AG09319 (cell line): Measurements from ENCODE around the gene DCDC1.
A peak's percentile ranks its signal among the peaks of the same experiment; 100 is the strongest.

Experiments
- DNase-seq: peaks from one replicate; pipeline ENCODE4 v3.0.0-alpha.2; 2010; ENCODE audit warnings: low read depth; ENCODE audit errors: extremely low read depth
- CTCF ChIP-seq: IDR thresholded peaks from 2 replicates; pipeline ENCODE4 v1.5.1; 2011; ENCODE audit warnings: low read depth, mild to moderate bottlenecking, inconsistent platforms, low read length, moderate library complexity

DCDC1 gene

GRCh38 chr11:30936491-30936890 is 433.0 kb downstream of the DCDC1 start:
- no peak for TF ChIP-seq CTCF
- DNase-seq, result no peak

- TF ChIP-seq CTCF, result no peak
Observed at GRCh38 chr11:30935861-30936260, 433.7 kb downstream of the DCDC1 start.

GRCh38 chr11:30926130-30926529 is 443.4 kb downstream of the DCDC1 start:
- DNase-seq, result no peak
- no peak for TF ChIP-seq CTCF

More at GRCh38 chr11:30935861-30936260, 433.7 kb downstream of the DCDC1 start:
- no peak for DNase-seq

GRCh38 chr11:30921811-30922210 is 447.7 kb downstream of the DCDC1 start:
- no peak for TF ChIP-seq CTCF
- DNase-seq, result no peak

- DNase-seq, result no peak
Observed at GRCh38 chr11:30919389-30920152, 450.0 kb downstream of the DCDC1 start.

GRCh38 chr11:30917859-30918478 is 451.6 kb downstream of the DCDC1 start:
- no peak for DNase-seq
- TF ChIP-seq CTCF, result peak; percentile 54

More at GRCh38 chr11:30919389-30920152, 450.0 kb downstream of the DCDC1 start:
- TF ChIP-seq CTCF, result no peak

GRCh38 chr11:30917266-30917665 is 452.3 kb downstream of the DCDC1 start:
- no peak for DNase-seq
- TF ChIP-seq CTCF, result no peak
